ENCODE data around the gene LRAT. TPM values are rescaled to one million over a fixed set of nuclear protein-coding genes. Genes with fewer than 3 reads are reported as not detected.

The LRAT gene
- polyA plus RNA-seq, 1 donor from 2014 or later, result 0.19 TPM

DNA sequence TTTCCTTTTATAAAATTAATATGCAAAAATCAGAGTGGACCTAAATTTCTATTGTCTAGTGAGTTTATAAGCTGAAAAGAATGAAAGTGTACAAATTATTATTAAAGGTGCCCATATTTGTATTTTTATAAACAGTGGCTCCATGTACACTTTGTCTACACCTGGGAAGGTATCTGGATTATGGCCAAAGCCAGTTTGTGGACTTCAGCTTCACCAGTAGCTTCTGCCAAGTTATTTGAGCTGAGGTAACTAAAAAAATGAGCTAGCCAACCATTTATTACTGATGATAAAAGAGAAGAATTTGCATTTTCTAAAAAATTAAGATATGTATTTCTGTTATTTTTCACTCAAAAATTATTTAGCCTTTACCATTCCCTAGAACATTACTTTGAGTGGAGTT lies 32.3 kb upstream of the LRAT start:
- no peak overlapping the region for H3K4me2 ChIP-seq (ENCODE audit: low read length)
- H3K79me2 ChIP-seq (replicated peaks; ENCODE audit: insufficient read depth, low read length), result no peaks in the 10 kb centered on the region
- H3K9me3 ChIP-seq (ENCODE audit: low read length), result no peaks in the 10 kb centered on the region
- TF ChIP-seq TAF1 (IDR thresholded peaks at IDR 0.05; ENCODE audit: low read depth) (no peak), RAD21 (conservative IDR thresholded peaks at IDR 0.05) (no peak), SMC3 (conservative IDR thresholded peaks at IDR 0.05; ENCODE audit: poor library complexity) (no peak), MXI1 (conservative IDR thresholded peaks at IDR 0.05; ENCODE audit: poor library complexity, severe bottlenecking) (no peak), EZH2 (IDR thresholded peaks at IDR 0.05; ENCODE audit: borderline replicate concordance, insufficient read depth, low read length, poor library complexity, severe bottlenecking) (no peak)
- H3K27ac ChIP-seq (ENCODE audit: low read length), result no peak overlapping the region
- no peaks in the 10 kb centered on the region for H3K9me2 ChIP-seq (ENCODE audit: insufficient read depth, low read length)
- H3K4me3 ChIP-seq (ENCODE audit: low read length), result no peak overlapping the region
- no peak overlapping the region for H3K9ac ChIP-seq (ENCODE audit: low read length)
- no peaks in the 10 kb centered on the region for H4K20me1 ChIP-seq (ENCODE audit: insufficient read depth)
- H2AFZ ChIP-seq (ENCODE audit: low read depth, low read length), result no peak overlapping the region
- H3K36me3 ChIP-seq (ENCODE audit: insufficient read depth, low read length), result no peaks in the 10 kb centered on the region
- H3K27me3 ChIP-seq (ENCODE audit: insufficient read depth, low read depth, low read length), result no peaks in the 10 kb centered on the region
- H3F3A ChIP-seq (ENCODE audit: insufficient read depth, low read length, poor library complexity, severe bottlenecking), result no peaks in the 10 kb centered on the region

DNA sequence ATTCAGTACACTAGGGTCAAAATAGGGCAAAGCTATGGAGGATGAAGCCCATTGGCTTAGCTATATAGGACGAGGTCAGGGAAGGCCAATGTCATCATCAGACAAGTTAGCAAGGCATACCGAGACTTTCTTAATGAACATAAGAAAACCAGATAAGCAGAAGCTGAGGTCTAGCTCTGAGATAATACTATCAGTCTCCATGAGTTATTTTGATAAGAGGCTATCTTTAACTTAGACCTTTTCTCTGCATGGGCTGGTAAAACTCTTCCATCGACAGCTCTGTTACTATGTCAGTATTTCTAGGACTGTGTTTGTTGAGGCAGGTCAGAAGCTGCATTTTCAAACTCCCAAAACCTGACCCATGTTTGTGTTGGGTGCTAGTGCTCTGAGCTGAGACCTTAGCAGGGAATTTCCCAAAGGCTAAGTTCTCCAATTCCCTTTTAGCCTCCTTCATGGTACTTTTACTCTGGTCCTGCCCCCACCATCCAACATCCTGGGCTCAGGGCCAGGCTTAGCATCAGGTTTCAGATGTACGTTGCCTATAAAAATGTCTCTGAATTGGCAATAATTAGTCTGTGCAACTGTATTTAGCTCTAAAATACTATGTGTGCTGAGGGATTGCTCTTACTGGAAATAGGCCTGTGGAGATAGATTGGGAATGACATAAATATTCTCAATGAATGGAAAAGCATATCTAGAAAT lies 29.3 kb upstream of the LRAT start:
- no peak for TF ChIP-seq POLR2AphosphoS5 (IDR thresholded peaks at IDR 0.05)
- no peak for TF ChIP-seq CTCF (IDR thresholded peaks at IDR 0.05; ENCODE audit: poor library complexity, severe bottlenecking)
- no peak for TF ChIP-seq REST (IDR thresholded peaks at IDR 0.05; ENCODE audit: borderline replicate concordance)
- TF ChIP-seq SMC3 (conservative IDR thresholded peaks at IDR 0.05; ENCODE audit: poor library complexity), result no peak
- no peak for TF ChIP-seq RAD21 (conservative IDR thresholded peaks at IDR 0.05)
- no peak for TF ChIP-seq EZH2 (IDR thresholded peaks at IDR 0.05; ENCODE audit: borderline replicate concordance, insufficient read depth, low read length, poor library complexity, severe bottlenecking)
- TF ChIP-seq EP300 (conservative IDR thresholded peaks at IDR 0.05; ENCODE audit: poor library complexity, severe bottlenecking), result no peak
- TF ChIP-seq MXI1 (conservative IDR thresholded peaks at IDR 0.05; ENCODE audit: poor library complexity, severe bottlenecking), result no peak
- TF ChIP-seq TAF1 (IDR thresholded peaks at IDR 0.05; ENCODE audit: low read depth), result no peak
- Histone ChIP-seq H3K36me3 (ENCODE audit: insufficient read depth, low read length) (no peaks in the 10 kb centered on the region), H3K9me2 (ENCODE audit: insufficient read depth, low read length) (no peaks in the 10 kb centered on the region), H3K27me3 (ENCODE audit: insufficient read depth, low read depth, low read length) (no peaks in the 10 kb centered on the region), H3K9ac (ENCODE audit: low read length) (no peak overlapping the region), H3F3A (ENCODE audit: insufficient read depth, low read length, poor library complexity, severe bottlenecking) (no peaks in the 10 kb centered on the region), H3K4me3 (ENCODE audit: low read length) (no peak overlapping the region), H3K9me3 (ENCODE audit: low read length) (no peaks in the 10 kb centered on the region), H2AFZ (ENCODE audit: low read depth, low read length) (no peak overlapping the region), H3K4me2 (ENCODE audit: low read length) (no peak overlapping the region), H3K27ac (ENCODE audit: low read length) (no peak overlapping the region), H4K20me1 (ENCODE audit: insufficient read depth) (no peaks in the 10 kb centered on the region), H3K79me2 (replicated peaks; ENCODE audit: insufficient read depth, low read length) (no peaks in the 10 kb centered on the region)

All from neural cell (in vitro differentiated cells).